A549 (cell line): ENCODE data around the gene SWAP70. TPM values are rescaled to one million over a fixed set of nuclear protein-coding genes. Genes with fewer than 3 reads are reported as not detected.

Source experiments
- ATAC-seq, 2 experiments: fragments of 200-7000 bp in 1 of 2; fragments of >200 bp in 1 of 2; cut with Nextera tagmentation in 1 of 2; cut with Tn5 transposase in 1 of 2; 3 replicates each; pipeline versions ENCODE4 v1.8.0 to v1.9.1; 2018 to 2020; ENCODE audit warnings: mild to moderate bottlenecking in 1 of 2, moderate library complexity in 1 of 2
- CTCF ChIA-PET: fragments of 300-600 bp; sonication (Branson Sonifier 250); formaldehyde crosslinking; extraction: SDS; loops from one replicate; lab custom pipeline; 2021; ENCODE audit warnings: antibody characterized with exemption, inconsistent platforms; lab: Yijun Ruan, JAX
- POLR2A ChIA-PET: fragments of 350-600 bp; formaldehyde crosslinking; extraction: SDS; loops from one replicate; lab custom pipeline; 2021; ENCODE audit warnings: antibody characterized with exemption, inconsistent platforms; lab: Yijun Ruan, JAX
- DNase-seq, 2 experiments: peaks; one replicate each; pipeline versions ENCODE4 v3.0.0 to v3.0.0-alpha.2; 2011 to 2016; ENCODE audit warnings: low read depth in 1 of 2, low spot score in 1 of 2
- FAIRE-seq: peaks from 2 replicates; lab custom pipeline; 2011; peaks lifted over from hg19 to GRCh38; lab: Jason Lieb, UNC
- H3K27ac ChIP-seq, 2 experiments: fragments of >200 bp; sonication (Bioruptor Twin); formaldehyde crosslinking; 3 replicates each; pipeline ENCODE4 v1.5.1; 2016 to 2017
- H3K4me1 ChIP-seq: fragments of >200 bp; sonication (Bioruptor Twin); formaldehyde crosslinking; 3 replicates; pipeline ENCODE4 v1.6.1; 2016
- H3K4me2 ChIP-seq: fragments of >200 bp; sonication (Bioruptor Twin); formaldehyde crosslinking; 3 replicates; pipeline ENCODE4 v1.6.1; 2016
- H3K4me3 ChIP-seq: fragments of >200 bp; sonication (Bioruptor Twin); formaldehyde crosslinking; 3 replicates; pipeline ENCODE4 v1.5.1; 2016
- H3K9me3 ChIP-seq: fragments of >200 bp; sonication (Bioruptor Twin); formaldehyde crosslinking; 3 replicates; pipeline ENCODE4 v1.6.1; 2016
- CEBPB ChIP-seq, 2 experiments: fragments of >200 bp in 1 of 2; sonication (Bioruptor Twin) in 1 of 2; formaldehyde crosslinking in 1 of 2; IDR thresholded peaks; 2 replicates each; pipeline ENCODE4 v1.6.1; 2012 to 2016
- CHD2 ChIP-seq: fragments of 150-350 bp; IDR thresholded peaks from 2 replicates; pipeline ENCODE4 v1.6.1; 2014; ENCODE audit warnings: low read length; ENCODE audit not compliant: partially characterized antibody
- EHMT2 ChIP-seq: fragments of 200-600 bp; sonication (generic); IDR thresholded peaks from 2 replicates; pipeline ENCODE4 v1.6.1; 2016; ENCODE audit warnings: antibody characterized with exemption, low read depth, mild to moderate bottlenecking, moderate library complexity
- EP300 ChIP-seq, 2 experiments: fragments of >200 bp; sonication (Bioruptor Twin); formaldehyde crosslinking; IDR thresholded peaks; 2 replicates in 1 of 2; 3 replicates in 1 of 2; pipeline ENCODE4 v1.6.1; 2016 to 2017
- FOSB ChIP-seq: fragments of 250-450 bp; sonication (Bioruptor Pico); IDR thresholded peaks from 2 replicates; pipeline ENCODE4 v1.5.0; 2020; ENCODE audit warnings: mild to moderate bottlenecking, moderate library complexity
- GATA3 ChIP-seq: IDR thresholded peaks from 2 replicates; pipeline ENCODE4 v1.6.1; 2012; ENCODE audit warnings: borderline replicate concordance
- HEYL ChIP-seq: fragments of 250-450 bp; sonication (Bioruptor Pico); IDR thresholded peaks from 2 replicates; pipeline ENCODE4 v1.8.0; 2021; ENCODE audit warnings: mild to moderate bottlenecking, moderate library complexity
- HOXA7 ChIP-seq: fragments of 250-450 bp; sonication (Bioruptor Pico); IDR thresholded peaks from 2 replicates; pipeline ENCODE4 v1.5.0; 2020; ENCODE audit warnings: mild to moderate bottlenecking, moderate library complexity
- HOXB5 ChIP-seq: fragments of 250-450 bp; sonication (Bioruptor Pico); IDR thresholded peaks from 2 replicates; pipeline ENCODE4 v1.5.0; 2020; ENCODE audit warnings: mild to moderate bottlenecking, moderate library complexity
- JUN ChIP-seq, 2 experiments: fragments of >200 bp; sonication (Bioruptor Twin); formaldehyde crosslinking; IDR thresholded peaks; 2 replicates in 1 of 2; 3 replicates in 1 of 2; pipeline ENCODE4 v1.6.1; 2016 to 2017
- KDM1A ChIP-seq: fragments of 200-600 bp; sonication (generic); IDR thresholded peaks from 2 replicates; pipeline ENCODE4 v1.6.1; 2016; ENCODE audit warnings: low read depth, mild to moderate bottlenecking
- KDM5A ChIP-seq: fragments of 200-600 bp; sonication (generic); IDR thresholded peaks from 2 replicates; pipeline ENCODE4 v1.6.1; 2016; ENCODE audit warnings: antibody characterized with exemption, mild to moderate bottlenecking
- MAFK ChIP-seq: fragments of 450-650 bp; IDR thresholded peaks from 2 replicates; pipeline ENCODE4 v1.6.1; 2014; ENCODE audit not compliant: partially characterized antibody
- NR3C1 ChIP-seq: fragments of >200 bp; sonication (Bioruptor Twin); formaldehyde crosslinking; IDR thresholded peaks from 3 replicates; pipeline ENCODE4 v1.6.1; 2017
- PHF8 ChIP-seq: fragments of 200-600 bp; sonication (generic); IDR thresholded peaks from 2 replicates; pipeline ENCODE4 v1.6.1; 2016; ENCODE audit warnings: low read depth, mild to moderate bottlenecking, antibody characterized with exemption, moderate library complexity, borderline replicate concordance
- POLR2A ChIP-seq: IDR thresholded peaks from 2 replicates; pipeline ENCODE4 v1.6.1; 2012; ENCODE audit warnings: mild to moderate bottlenecking, low read length
- POLR2AphosphoS2 ChIP-seq: conservative IDR thresholded peaks from 2 replicates; pipeline ENCODE4 v1.6.1; 2012; ENCODE audit warnings: low read length, improper control_type of control experiment, inconsistent platforms
- RCOR1 ChIP-seq: fragments of 150-350 bp; IDR thresholded peaks from 2 replicates; pipeline ENCODE4 v1.6.1; 2014; ENCODE audit warnings: antibody characterized with exemption, low read length, low read depth
- RFX5 ChIP-seq: fragments of 450-650 bp; IDR thresholded peaks from 2 replicates; pipeline ENCODE4 v1.7.1; 2014; ENCODE audit warnings: antibody characterized with exemption, mild to moderate bottlenecking, moderate library complexity
- SMC3 ChIP-seq: fragments of >200 bp; sonication (Bioruptor Twin); formaldehyde crosslinking; IDR thresholded peaks from 3 replicates; pipeline ENCODE4 v1.6.1; 2018; ENCODE audit warnings: inconsistent platforms
- TP53 ChIP-seq: fragments of 250-450 bp; sonication (Bioruptor Pico); IDR thresholded peaks from 2 replicates; pipeline ENCODE4 v1.5.0; 2021; ENCODE audit warnings: mild to moderate bottlenecking, moderate library complexity
- ZFP36 ChIP-seq: fragments of 450-650 bp; IDR thresholded peaks from 2 replicates; pipeline ENCODE4 v1.6.1; 2014; ENCODE audit warnings: borderline replicate concordance; ENCODE audit not compliant: partially characterized antibody
- WGBS: methylation state at CpG from one replicate; pipeline ENCODE4 v1.1.6; 2017; ENCODE audit errors: missing lambda C conversion rate; 5-methylcytosine and 5-hydroxymethylcytosine counted together
- polyA plus RNA-seq, 4 experiments: library from polyadenylated mRNA; depleted of rRNA in 3 of 4; stranded (reverse); fragments of >200 nt; fragmentation: RNase III in 1 of 4; extraction: RNeasy Plus Mini Kit Qiagen cat#74134 plus additional on column Dnase treatment in 1 of 4; gene quantifications; 2 replicates in 3 of 4; 3 replicates in 1 of 4; pipeline ENCODE4 v1.2.3, GENCODE V29; 2011 to 2017
- TF ChIP-seq, protein P1 (sequence below): fragments of 200-600 bp; sonication (generic); IDR thresholded peaks from 2 replicates; pipeline ENCODE4 v1.6.1; 2016; ENCODE audit warnings: antibody characterized with exemption, mild to moderate bottlenecking, moderate library complexity
- TF ChIP-seq, protein P2 (sequence below): fragments of >200 bp; sonication (Bioruptor Twin); formaldehyde crosslinking; IDR thresholded peaks from 2 replicates; pipeline ENCODE4 v1.6.1; 2016
- TF ChIP-seq, protein P3 (sequence below): IDR thresholded peaks from 2 replicates; pipeline ENCODE4 v1.6.1; 2012
- TF ChIP-seq, protein P4 (sequence below): fragments of 450-650 bp; IDR thresholded peaks from 2 replicates; pipeline ENCODE4 v1.6.1; 2014; ENCODE audit warnings: antibody characterized with exemption
- TF ChIP-seq, protein P5 (sequence below): IDR thresholded peaks from 2 replicates; pipeline ENCODE4 v1.6.1; 2012

Gene SWAP70
- polyA plus RNA-seq, 2 of the 4 experiments (the other 2 are of a cell fraction) = 24.5 to 25.5 TPM

DNA sequence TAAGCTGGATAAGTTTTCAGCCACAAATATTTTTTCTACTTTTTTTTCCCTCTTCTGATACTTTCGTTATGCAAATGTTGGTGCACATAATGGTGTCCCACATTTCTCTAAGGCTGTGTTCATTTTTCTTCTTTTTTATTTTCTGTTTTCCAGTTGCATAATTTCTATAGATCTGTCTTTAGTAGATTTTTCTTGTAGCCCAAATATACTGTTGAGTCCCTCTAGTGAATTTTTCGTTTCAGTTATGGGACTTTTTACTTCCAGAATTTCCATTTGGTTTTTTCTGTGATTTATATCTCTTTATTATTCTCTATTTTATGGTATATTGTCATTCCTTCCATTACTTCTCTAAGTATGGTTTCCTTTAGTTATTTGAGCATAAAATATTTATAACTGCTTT lies 72.0 kb downstream of the SWAP70 start:
- no peak for FAIRE-seq
- CTCF ChIA-PET = interaction anchor here (0.8 to 3.6 kb wide), 4 partner anchors 13 to 1870 kb away, joined by 3 to 23 read pairs (median 4); no protein-coding TSS in a partner anchor
- H3K27ac ChIP-seq = no peak overlapping the region; a peak in 1 of 6 replicates
- H3K9me3 ChIP-seq = peaks cover 4% of the 10 kb centered on the region; the same call in 1 of the 3 replicates
- peaks cover 42% of the 10 kb centered on the region for H3K4me1 ChIP-seq
- POLR2A ChIA-PET = no interaction called here
- TF ChIP-seq MAFK (no peak), POLR2AphosphoS2 (no peak), KDM1A (no peak), SMC3 (no peak), HEYL (no peak), EHMT2 (no peak), HOXB5 (CRISPR knock-in tag) (no peak), RCOR1 (no peak), FOSB (CRISPR knock-in tag) (no peak), NR3C1 (no peak), GATA3 (no peak), POLR2A (no peak), TP53 (CRISPR knock-in tag) (no peak), KDM5A (no peak), CEBPB (IDR thresholded peaks at IDR 0.05) (no peak), RFX5 (no peak), JUN (IDR thresholded peaks at IDR 0.05) (no peak)
- TF ChIP-seq, protein P1, sequence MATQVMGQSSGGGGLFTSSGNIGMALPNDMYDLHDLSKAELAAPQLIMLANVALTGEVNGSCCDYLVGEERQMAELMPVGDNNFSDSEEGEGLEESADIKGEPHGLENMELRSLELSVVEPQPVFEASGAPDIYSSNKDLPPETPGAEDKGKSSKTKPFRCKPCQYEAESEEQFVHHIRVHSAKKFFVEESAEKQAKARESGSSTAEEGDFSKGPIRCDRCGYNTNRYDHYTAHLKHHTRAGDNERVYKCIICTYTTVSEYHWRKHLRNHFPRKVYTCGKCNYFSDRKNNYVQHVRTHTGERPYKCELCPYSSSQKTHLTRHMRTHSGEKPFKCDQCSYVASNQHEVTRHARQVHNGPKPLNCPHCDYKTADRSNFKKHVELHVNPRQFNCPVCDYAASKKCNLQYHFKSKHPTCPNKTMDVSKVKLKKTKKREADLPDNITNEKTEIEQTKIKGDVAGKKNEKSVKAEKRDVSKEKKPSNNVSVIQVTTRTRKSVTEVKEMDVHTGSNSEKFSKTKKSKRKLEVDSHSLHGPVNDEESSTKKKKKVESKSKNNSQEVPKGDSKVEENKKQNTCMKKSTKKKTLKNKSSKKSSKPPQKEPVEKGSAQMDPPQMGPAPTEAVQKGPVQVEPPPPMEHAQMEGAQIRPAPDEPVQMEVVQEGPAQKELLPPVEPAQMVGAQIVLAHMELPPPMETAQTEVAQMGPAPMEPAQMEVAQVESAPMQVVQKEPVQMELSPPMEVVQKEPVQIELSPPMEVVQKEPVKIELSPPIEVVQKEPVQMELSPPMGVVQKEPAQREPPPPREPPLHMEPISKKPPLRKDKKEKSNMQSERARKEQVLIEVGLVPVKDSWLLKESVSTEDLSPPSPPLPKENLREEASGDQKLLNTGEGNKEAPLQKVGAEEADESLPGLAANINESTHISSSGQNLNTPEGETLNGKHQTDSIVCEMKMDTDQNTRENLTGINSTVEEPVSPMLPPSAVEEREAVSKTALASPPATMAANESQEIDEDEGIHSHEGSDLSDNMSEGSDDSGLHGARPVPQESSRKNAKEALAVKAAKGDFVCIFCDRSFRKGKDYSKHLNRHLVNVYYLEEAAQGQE = no peak
- TF ChIP-seq, protein P2, sequence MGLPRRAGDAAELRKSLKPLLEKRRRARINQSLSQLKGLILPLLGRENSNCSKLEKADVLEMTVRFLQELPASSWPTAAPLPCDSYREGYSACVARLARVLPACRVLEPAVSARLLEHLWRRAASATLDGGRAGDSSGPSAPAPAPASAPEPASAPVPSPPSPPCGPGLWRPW = no peak
- TF ChIP-seq, protein P3, sequence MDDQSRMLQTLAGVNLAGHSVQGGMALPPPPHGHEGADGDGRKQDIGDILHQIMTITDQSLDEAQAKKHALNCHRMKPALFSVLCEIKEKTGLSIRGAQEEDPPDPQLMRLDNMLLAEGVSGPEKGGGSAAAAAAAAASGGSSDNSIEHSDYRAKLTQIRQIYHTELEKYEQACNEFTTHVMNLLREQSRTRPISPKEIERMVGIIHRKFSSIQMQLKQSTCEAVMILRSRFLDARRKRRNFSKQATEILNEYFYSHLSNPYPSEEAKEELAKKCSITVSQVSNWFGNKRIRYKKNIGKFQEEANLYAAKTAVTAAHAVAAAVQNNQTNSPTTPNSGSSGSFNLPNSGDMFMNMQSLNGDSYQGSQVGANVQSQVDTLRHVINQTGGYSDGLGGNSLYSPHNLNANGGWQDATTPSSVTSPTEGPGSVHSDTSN = no peak
- TF ChIP-seq, all 56 proteins: peak for 0
- Histone ChIP-seq H3K4me2 (peak overlapping the region; percentile 29; the same call in 2 of the 3 replicates), H3K4me3 (no peak overlapping the region)
- 91% methylated on average over 2 of the region's 2 CpGs for WGBS
- no peak for DNase-seq
- no peak for ATAC-seq

DNA sequence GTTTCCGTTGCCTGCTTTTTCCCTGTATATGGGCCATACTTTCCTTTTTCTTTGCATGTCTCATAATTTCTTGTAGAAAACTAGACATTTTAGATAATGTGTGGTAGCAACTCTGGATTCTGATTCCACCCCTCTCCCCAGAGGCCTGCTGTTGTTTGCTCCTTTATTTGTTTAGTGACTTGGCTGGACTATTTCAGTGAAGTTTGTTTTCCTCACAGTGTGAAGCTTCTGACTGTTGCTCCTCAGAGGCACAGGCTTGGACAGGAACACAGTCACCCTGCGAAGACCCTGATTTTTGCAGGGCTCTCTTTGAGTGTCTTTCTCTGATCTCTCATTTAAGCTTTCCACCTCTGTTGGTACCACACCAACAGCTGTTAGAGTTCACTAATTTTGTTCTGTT lies 72.5 kb downstream of the SWAP70 start:
- H3K27ac ChIP-seq = peak overlapping the region; percentile 4 to 34; a peak in 5 of 6 replicates
- no peak for TF ChIP-seq HOXB5 (CRISPR knock-in tag)
- TF ChIP-seq, protein P4, sequence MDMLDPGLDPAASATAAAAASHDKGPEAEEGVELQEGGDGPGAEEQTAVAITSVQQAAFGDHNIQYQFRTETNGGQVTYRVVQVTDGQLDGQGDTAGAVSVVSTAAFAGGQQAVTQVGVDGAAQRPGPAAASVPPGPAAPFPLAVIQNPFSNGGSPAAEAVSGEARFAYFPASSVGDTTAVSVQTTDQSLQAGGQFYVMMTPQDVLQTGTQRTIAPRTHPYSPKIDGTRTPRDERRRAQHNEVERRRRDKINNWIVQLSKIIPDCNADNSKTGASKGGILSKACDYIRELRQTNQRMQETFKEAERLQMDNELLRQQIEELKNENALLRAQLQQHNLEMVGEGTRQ = no peak
- TF ChIP-seq, protein P3 = no peak
- TF ChIP-seq CHD2 = no peak
- TF ChIP-seq RCOR1 = no peak
- TF ChIP-seq PHF8 = no peak
- no peak for TF ChIP-seq POLR2AphosphoS2
- no peak for TF ChIP-seq KDM1A
- no peak for TF ChIP-seq HOXA7
- no peak for TF ChIP-seq ZFP36
- TF ChIP-seq, protein P5, sequence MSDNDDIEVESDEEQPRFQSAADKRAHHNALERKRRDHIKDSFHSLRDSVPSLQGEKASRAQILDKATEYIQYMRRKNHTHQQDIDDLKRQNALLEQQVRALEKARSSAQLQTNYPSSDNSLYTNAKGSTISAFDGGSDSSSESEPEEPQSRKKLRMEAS = no peak
- no peak for TF ChIP-seq EP300 (IDR thresholded peaks at IDR 0.05)
- no peak for TF ChIP-seq POLR2A
- DNase-seq (peak in 1 of 2 experiments; percentile 25), ATAC-seq (0 out of 6 replicates have a peak, but pooled peaks of 1 of the 2 experiments have one; percentile 23), FAIRE-seq (peak; percentile 18)
- H3K9me3 ChIP-seq = peaks cover 4% of the 10 kb centered on the region; the same call in 1 of the 3 replicates
- peaks cover 46% of the 10 kb centered on the region for H3K4me1 ChIP-seq
- H3K4me2 ChIP-seq = peak overlapping the region; percentile 29; the same call in 2 of the 3 replicates
- ChIA-PET CTCF (interaction anchor here (1.0 to 3.6 kb wide), 5 partner anchors 10 to 670 kb away, joined by 3 to 23 read pairs (median 4); no protein-coding TSS in a partner anchor), POLR2A (no interaction called here)
- 62% methylated on average over 2 of the region's 2 CpGs for WGBS
- H3K4me3 ChIP-seq = no peak overlapping the region
